ENCODE results near the gene AKAP8.

DNA sequence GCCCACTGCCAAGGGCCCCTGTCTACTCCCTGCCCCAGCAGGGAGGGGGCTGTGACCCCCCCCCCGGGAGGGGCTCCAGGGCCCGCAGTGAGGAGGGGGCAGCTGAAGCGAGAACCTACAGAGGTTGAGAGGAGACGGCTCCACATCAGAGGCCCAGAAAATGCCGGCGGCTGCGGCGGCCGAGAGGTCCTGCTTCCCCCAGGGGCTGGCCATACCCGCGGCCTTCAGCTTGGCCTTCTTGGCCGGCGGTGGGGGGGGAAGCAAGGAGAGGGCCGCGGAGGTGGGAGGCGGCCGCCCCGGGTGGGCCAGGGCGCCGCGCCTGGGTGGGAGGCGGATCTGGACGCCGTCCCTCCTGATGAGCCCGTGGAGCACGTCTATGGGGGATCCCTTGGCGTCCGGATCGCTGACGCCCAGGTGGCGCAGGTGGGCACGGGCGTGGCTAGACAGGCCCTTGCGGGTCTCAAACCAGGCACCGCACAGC, 48.4 kb upstream of the AKAP8 start:
- TF ChIP-seq GABPA (IDR thresholded peaks at IDR 0.05 in 1 of 2, conservative IDR thresholded peaks at IDR 0.05 in 1 of 2) (no peak), SP1 (IDR thresholded peaks at IDR 0.05) (no peak), HNF4G (IDR thresholded peaks at IDR 0.05) (no peak), ZBTB33 (IDR thresholded peaks at IDR 0.05) (no peak), REST (IDR thresholded peaks at IDR 0.05) (no peak), MAX (IDR thresholded peaks at IDR 0.05) (no peak), RXRA (IDR thresholded peaks at IDR 0.05) (no peak), NR2F2 (IDR thresholded peaks at IDR 0.05) (no peak), FOXA1 (IDR thresholded peaks at IDR 0.05) (no peak)
- TF ChIP-seq, protein P1, sequence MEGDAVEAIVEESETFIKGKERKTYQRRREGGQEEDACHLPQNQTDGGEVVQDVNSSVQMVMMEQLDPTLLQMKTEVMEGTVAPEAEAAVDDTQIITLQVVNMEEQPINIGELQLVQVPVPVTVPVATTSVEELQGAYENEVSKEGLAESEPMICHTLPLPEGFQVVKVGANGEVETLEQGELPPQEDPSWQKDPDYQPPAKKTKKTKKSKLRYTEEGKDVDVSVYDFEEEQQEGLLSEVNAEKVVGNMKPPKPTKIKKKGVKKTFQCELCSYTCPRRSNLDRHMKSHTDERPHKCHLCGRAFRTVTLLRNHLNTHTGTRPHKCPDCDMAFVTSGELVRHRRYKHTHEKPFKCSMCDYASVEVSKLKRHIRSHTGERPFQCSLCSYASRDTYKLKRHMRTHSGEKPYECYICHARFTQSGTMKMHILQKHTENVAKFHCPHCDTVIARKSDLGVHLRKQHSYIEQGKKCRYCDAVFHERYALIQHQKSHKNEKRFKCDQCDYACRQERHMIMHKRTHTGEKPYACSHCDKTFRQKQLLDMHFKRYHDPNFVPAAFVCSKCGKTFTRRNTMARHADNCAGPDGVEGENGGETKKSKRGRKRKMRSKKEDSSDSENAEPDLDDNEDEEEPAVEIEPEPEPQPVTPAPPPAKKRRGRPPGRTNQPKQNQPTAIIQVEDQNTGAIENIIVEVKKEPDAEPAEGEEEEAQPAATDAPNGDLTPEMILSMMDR (IDR thresholded peaks at IDR 0.05; ENCODE audit: low read depth, low read length, missing input control), result no peak
- TF ChIP-seq, protein P2, sequence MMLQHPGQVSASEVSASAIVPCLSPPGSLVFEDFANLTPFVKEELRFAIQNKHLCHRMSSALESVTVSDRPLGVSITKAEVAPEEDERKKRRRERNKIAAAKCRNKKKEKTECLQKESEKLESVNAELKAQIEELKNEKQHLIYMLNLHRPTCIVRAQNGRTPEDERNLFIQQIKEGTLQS (IDR thresholded peaks at IDR 0.05), result no peak

Measured in liver (tissue), 3 donors.